HEK293 (cell line): ENCODE data around the gene KLHL22.

Source experiments
- CTCF ChIP-seq: fragments of 450-650 bp; formaldehyde crosslinking; IDR thresholded peaks from 2 replicates; pipeline ENCODE4 v1.5.1; 2016; ENCODE audit warnings: missing biosample characterization, missing genetic modification characterization
- GLI2 ChIP-seq: fragments of 450-650 bp; formaldehyde crosslinking; IDR thresholded peaks from 2 replicates; pipeline ENCODE4; 2017; ENCODE audit warnings: missing biosample characterization, missing genetic modification characterization, low read depth, borderline replicate concordance
- REST ChIP-seq: fragments of 450-650 bp; formaldehyde crosslinking; IDR thresholded peaks from 2 replicates; pipeline ENCODE4 v1.5.1; 2016; ENCODE audit warnings: missing biosample characterization, missing genetic modification characterization
- ZNF10 ChIP-seq: fragments of 450-650 bp; formaldehyde crosslinking; IDR thresholded peaks from 2 replicates; pipeline ENCODE4 v1.5.1; 2017; ENCODE audit warnings: missing biosample characterization, missing genetic modification characterization
- ZNF16 ChIP-seq: fragments of 450-650 bp; formaldehyde crosslinking; IDR thresholded peaks from 2 replicates; pipeline ENCODE4 v1.5.1; 2016; ENCODE audit warnings: low read depth, missing biosample characterization, missing genetic modification characterization
- ZNF341 ChIP-seq: fragments of 450-650 bp; formaldehyde crosslinking; IDR thresholded peaks from 2 replicates; pipeline ENCODE4; 2016; ENCODE audit warnings: low read depth, missing biosample characterization, missing genetic modification characterization
- ZNF416 ChIP-seq: fragments of 450-650 bp; formaldehyde crosslinking; IDR thresholded peaks from 2 replicates; pipeline ENCODE4 v1.5.1; 2016; ENCODE audit warnings: missing biosample characterization, missing genetic modification characterization
- ZNF433 ChIP-seq: fragments of 450-650 bp; formaldehyde crosslinking; IDR thresholded peaks from 2 replicates; pipeline ENCODE4 v1.5.1; 2016; ENCODE audit warnings: missing biosample characterization, missing genetic modification characterization, low read depth
- ZNF629 ChIP-seq: fragments of 450-650 bp; formaldehyde crosslinking; IDR thresholded peaks from 2 replicates; pipeline ENCODE4 v1.5.1; 2017; ENCODE audit warnings: missing biosample characterization, missing genetic modification characterization
- ZNF76 ChIP-seq: fragments of 450-650 bp; formaldehyde crosslinking; IDR thresholded peaks from 2 replicates; pipeline ENCODE4; 2016; ENCODE audit warnings: low read depth, missing biosample characterization, missing genetic modification characterization, borderline replicate concordance

- no peak for TF ChIP-seq ZNF416
- TF ChIP-seq REST (tag by site-specific recombination) = no peak
- no peak for TF ChIP-seq CTCF (tag by site-specific recombination)
- no peak for TF ChIP-seq ZNF433
- no peak for TF ChIP-seq ZNF629
- no peak for TF ChIP-seq GLI2 (tag by site-specific recombination)
- TF ChIP-seq ZNF341 (tag by site-specific recombination) = no peak
- no peak for TF ChIP-seq ZNF76 (tag by site-specific recombination)
- no peak for TF ChIP-seq ZNF10 (tag by site-specific recombination)
- no peak for TF ChIP-seq ZNF16 (tag by site-specific recombination)
Observed at GRCh38 chr22:20526305-20526627, 30.7 kb upstream of the KLHL22 start.
